Uterus (tissue), 4 donors: ENCODE results near the gene CFAP92. TPM values are rescaled to one million over a fixed set of nuclear protein-coding genes. Genes with fewer than 3 reads are reported as not detected.
"Not testable (repeated sequence)": the region's sequence is repeated elsewhere in the genome, so short reads cannot be mapped to it uniquely, and the experiment has no call there.

Experiments
- DNase-seq, 2 donors: peaks; one replicate each; pipeline ENCODE4 v3.0.0-alpha.2; 2019 to 2020
- H3K27ac ChIP-seq, 2 donors: fragments of 200-600 bp; sonication (generic); 1 replicate in 1 of 2; 2 replicates in 1 of 2; pipeline ENCODE4 v1.5.1; 2016 to 2018
- H3K27me3 ChIP-seq, 2 donors: fragments of 200-600 bp; sonication (generic); one replicate each; pipeline ENCODE4 v1.5.1; 2018 to 2019; ENCODE audit warnings: control low read depth in 1 of 2
- H3K36me3 ChIP-seq, 2 donors: fragments of 200-600 bp; sonication (generic); one replicate each; pipeline ENCODE4 v1.5.1; 2019; ENCODE audit warnings: control low read depth in 1 of 2
- H3K4me1 ChIP-seq, 2 donors: fragments of 200-600 bp; sonication (generic); one replicate each; pipeline ENCODE4 v1.5.1; 2018 to 2019; ENCODE audit warnings: control low read depth in 1 of 2
- H3K4me3 ChIP-seq, 2 donors: fragments of 200-600 bp; sonication (generic); 1 replicate in 1 of 2; 2 replicates in 1 of 2; pipeline ENCODE4 v1.5.1; 2018 to 2019; ENCODE audit warnings: mild to moderate bottlenecking in 1 of 2
- H3K9me3 ChIP-seq, 2 donors: fragments of 200-600 bp; sonication (generic); one replicate each; pipeline ENCODE4 v1.5.1; 2019; ENCODE audit warnings: control low read depth in 1 of 2
- POLR2A ChIP-seq, 2 donors: fragments of 450-650 bp; IDR thresholded peaks; one replicate each; pipeline ENCODE4 v1.6.1; 2016; ENCODE audit warnings: antibody characterized with exemption in 2 of 2, mild to moderate bottlenecking in 1 of 2, moderate library complexity in 1 of 2
- intact Hi-C: fragments of 100-400 bp; cut with DNase I; formaldehyde crosslinking; loops from one replicate; pipeline ENCODE4 v1.15.1; 2023; ENCODE audit warnings: low total_unique reads
- total RNA-seq, 4 donors: library from RNA; depleted of rRNA in 3 of 4; stranded (reverse); fragments of >200 nt in 3 of 4; gene quantifications; one replicate each; pipeline versions ENCODE4 v1.1.0 to v1.2.4, GENCODE V29; 2014 to 2023
- TF ChIP-seq, protein P1 (sequence below), 4 experiments: fragments of 200-600 bp in 2 of 4; fragments of 450-650 bp in 2 of 4; sonication (generic) in 2 of 4; IDR thresholded peaks; one replicate each; pipeline ENCODE4 v1.5.1; 2016 to 2019; ENCODE audit warnings: antibody characterized with exemption in 4 of 4, mild to moderate bottlenecking in 2 of 4, moderate library complexity in 1 of 4
- donor health status: DM: yes; HTN: yes; CAD: no.

Gene CFAP92
- total RNA-seq, 4 donors from 2014 or later, result 0.95 to 3.5 (median 2.1) TPM; not detected in 1

DNA sequence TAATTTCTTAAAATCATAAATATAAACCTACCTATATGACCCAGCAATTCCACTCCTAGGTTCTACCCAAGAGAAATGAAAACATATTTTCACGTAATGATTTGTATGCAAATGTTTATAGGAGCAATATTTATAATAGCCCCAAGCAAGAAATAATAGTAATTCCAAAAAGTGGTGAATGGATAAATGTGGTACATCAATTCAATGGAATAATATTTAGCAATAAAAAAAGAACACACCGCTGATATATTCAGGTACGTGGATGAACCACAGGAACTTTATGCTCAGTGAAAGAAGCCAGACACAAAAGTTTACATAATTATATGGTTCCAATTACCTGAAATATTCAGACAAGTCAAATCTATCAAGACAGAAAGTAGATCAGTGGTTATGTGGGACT, 64.5 kb downstream of the CFAP92 start:
- TF ChIP-seq POLR2A (IDR thresholded peaks at IDR 0.05), result no peak
- TF ChIP-seq, protein P1, sequence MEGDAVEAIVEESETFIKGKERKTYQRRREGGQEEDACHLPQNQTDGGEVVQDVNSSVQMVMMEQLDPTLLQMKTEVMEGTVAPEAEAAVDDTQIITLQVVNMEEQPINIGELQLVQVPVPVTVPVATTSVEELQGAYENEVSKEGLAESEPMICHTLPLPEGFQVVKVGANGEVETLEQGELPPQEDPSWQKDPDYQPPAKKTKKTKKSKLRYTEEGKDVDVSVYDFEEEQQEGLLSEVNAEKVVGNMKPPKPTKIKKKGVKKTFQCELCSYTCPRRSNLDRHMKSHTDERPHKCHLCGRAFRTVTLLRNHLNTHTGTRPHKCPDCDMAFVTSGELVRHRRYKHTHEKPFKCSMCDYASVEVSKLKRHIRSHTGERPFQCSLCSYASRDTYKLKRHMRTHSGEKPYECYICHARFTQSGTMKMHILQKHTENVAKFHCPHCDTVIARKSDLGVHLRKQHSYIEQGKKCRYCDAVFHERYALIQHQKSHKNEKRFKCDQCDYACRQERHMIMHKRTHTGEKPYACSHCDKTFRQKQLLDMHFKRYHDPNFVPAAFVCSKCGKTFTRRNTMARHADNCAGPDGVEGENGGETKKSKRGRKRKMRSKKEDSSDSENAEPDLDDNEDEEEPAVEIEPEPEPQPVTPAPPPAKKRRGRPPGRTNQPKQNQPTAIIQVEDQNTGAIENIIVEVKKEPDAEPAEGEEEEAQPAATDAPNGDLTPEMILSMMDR (IDR thresholded peaks at IDR 0.05), result no peak
- H3K27me3 ChIP-seq, result no peaks in the 10 kb centered on the region
- intact Hi-C loops, result no loop called here

DNA sequence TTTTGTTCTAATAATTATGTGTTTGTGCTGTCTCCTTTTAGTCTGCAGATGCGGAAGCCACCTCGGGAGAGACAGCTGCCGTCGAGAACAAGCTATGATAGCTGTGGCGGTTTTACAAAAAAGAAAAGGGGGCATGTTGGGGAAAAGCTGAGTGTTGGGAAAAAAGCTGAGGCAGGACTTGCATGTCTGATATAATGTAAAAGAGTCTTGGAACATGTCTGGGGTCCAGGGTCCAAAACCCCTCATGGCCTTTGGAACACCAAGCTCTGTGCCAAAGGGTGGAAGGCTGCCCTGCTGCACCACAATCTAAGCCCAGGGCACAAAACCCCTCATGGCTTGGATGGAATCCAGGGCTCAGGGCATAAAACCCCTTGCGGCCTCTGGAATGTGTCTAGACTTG, 69.9 kb downstream of the CFAP92 start:
- H3K27me3 ChIP-seq, H3K36me3 ChIP-seq, H3K4me3 ChIP-seq, intact Hi-C loops, DNase-seq, H3K9me3 ChIP-seq, H3K27ac ChIP-seq, H3K4me1 ChIP-seq: not testable (repeated sequence)

More for the DNA sequence above, 64.5 kb downstream of the CFAP92 start:
- H3K27ac ChIP-seq, result no peak overlapping the region
- no peaks in the 10 kb centered on the region for H3K4me1 ChIP-seq
- no peak overlapping the region for H3K4me3 ChIP-seq
- no peaks in the 10 kb centered on the region for H3K9me3 ChIP-seq
- no peaks in the 10 kb centered on the region for H3K36me3 ChIP-seq
- no peak for DNase-seq

DNA sequence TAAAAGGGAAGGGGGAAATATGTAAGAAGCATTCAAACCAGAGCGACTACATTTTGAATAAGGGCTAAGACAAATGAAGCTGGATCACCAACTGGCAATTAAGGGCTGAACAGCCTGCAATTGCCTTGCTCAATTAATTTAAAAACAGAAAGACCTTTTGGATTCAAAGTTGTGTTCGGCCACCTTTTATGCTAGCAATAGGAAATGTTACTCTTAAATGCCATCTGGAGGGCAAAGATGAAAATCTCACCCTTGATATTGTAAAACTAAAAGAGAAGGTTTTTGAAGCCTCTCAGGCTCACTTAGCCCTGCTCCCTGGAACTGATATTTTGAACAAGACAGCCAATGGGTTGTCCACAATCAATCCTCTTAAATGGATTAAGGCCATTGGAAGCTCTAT, 70.3 kb downstream of the CFAP92 start:
- H3K27ac ChIP-seq, result no peak overlapping the region
- DNase-seq, result no peak
- H3K4me3 ChIP-seq, result no peak overlapping the region
- H3K36me3 ChIP-seq, result no peaks in the 10 kb centered on the region
- H3K4me1 ChIP-seq, result no peaks in the 10 kb centered on the region
- no peaks in the 10 kb centered on the region for H3K27me3 ChIP-seq
- intact Hi-C loops, result no loop called here
- no peaks in the 10 kb centered on the region for H3K9me3 ChIP-seq
- TF ChIP-seq, protein P1 (IDR thresholded peaks at IDR 0.05), result no peak
- no peak for TF ChIP-seq POLR2A (IDR thresholded peaks at IDR 0.05)

DNA sequence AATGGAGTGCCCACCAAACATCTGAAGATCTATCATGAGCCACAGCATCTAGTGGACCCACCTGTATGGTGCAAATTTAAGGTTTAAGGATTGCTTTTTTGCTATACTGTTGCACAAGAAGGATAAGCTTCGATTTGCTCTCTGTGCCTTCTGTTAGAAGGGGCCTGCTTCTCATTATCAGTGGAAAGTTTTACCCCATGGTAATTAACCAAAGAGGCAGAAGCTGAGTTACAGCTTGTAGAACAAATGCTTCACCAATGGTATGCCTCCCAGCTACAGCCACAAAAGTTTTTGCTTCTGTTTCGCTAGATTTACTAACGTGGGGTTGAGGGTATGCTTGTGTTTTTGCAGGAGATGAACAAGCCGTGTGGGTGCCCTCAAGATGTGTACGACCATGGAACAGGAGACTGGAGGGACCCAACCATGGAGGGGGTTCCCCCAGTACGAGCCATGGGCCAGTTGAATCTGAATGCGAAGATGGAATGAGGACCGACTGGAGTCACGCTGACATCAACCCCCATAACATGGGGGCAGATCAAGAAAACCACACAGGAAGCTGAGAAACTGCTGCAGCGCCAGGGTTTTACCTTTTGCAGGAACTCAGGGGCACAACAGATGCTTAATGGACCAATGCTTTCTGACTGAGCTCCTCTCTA, 70.9 kb downstream of the CFAP92 start:
- TF ChIP-seq, protein P1 (IDR thresholded peaks at IDR 0.05), result no peak
- no peak for TF ChIP-seq POLR2A (IDR thresholded peaks at IDR 0.05)
- Histone ChIP-seq H3K36me3 (no peaks in the 10 kb centered on the region), H3K4me3 (no peak overlapping the region), H3K9me3 (no peaks in the 10 kb centered on the region), H3K27ac (no peak overlapping the region), H3K4me1 (no peaks in the 10 kb centered on the region), H3K27me3 (no peaks in the 10 kb centered on the region)
- intact Hi-C loops, result no loop called here
- no peak for DNase-seq

DNA sequence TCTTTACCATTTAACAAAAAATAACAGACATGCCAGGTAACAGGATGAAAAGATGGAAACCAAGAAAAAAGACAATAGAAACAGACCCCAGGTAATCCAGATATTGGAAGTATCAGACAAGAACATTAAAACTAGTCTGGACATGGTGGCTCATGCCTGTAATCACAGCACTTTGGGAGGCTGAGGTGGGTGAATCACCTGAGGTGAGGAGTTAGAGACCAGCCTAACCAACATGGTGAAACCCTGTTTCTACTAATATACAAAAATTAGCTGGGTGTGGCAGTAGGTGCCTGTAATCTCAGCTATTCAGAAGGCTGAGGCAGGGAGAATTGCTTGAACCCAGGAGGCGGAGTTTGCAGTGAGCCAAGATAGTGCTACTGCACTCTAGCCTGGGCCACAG, 73.9 kb downstream of the CFAP92 start:
- Histone ChIP-seq H3K9me3 (no peaks in the 10 kb centered on the region), H3K4me1 (no peaks in the 10 kb centered on the region), H3K4me3 (no peak overlapping the region), H3K36me3 (no peaks in the 10 kb centered on the region), H3K27me3 (no peaks in the 10 kb centered on the region), H3K27ac (no peak overlapping the region)
- no peak for DNase-seq
- TF ChIP-seq POLR2A (IDR thresholded peaks at IDR 0.05), result no peak
- intact Hi-C loops, result no loop called here

DNA sequence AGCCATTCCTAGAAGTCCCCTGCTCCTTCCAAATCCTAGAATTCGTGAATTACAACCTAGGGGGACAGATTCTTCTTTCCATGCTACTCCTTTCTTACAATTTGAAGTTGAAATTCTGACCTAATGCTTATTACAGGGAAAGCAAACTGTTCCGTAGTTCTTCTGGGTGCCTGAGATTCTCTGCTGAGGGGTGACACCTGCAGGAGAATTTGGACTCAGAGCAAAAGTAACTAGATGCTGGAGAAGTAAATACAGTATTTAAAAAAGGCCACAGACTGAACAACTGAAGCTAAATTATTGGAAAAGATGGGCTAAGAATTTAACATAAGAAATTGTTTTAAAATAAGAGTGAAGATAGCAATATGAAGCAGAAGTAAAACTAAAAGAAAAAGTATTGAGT, 76.6 kb downstream of the CFAP92 start:
- TF ChIP-seq, protein P1 (IDR thresholded peaks at IDR 0.05), result peak in 1 of 4 experiments; percentile 8
- no peak for TF ChIP-seq POLR2A (IDR thresholded peaks at IDR 0.05)
- Histone ChIP-seq H3K4me3 (no peak overlapping the region), H3K27ac (no peak overlapping the region), H3K4me1 (no peaks in the 10 kb centered on the region), H3K36me3 (no peaks in the 10 kb centered on the region), H3K27me3 (no peaks in the 10 kb centered on the region), H3K9me3 (no peaks in the 10 kb centered on the region)
- DNase-seq, result no peak
- intact Hi-C loops, result no loop called here
